ENCODE results near the gene BTNL9.

DNA sequence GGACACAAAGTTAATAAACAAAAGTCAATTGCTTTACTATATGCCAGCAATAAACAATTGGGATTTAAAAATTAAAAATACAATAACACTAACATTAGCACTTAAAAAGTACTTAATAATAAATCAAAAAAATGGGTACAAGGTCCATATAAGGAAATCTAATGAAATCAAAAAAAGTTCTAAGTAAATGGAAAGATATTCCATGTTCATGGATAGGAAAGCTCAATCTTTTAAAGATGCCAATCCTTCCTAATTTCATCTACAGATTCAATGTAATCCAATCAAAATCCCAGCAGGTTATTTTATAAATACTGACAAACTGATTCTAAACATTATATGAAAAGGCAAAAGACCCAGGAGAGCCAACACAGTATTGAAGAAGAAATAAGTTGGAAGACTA lies 41.9 kb downstream of the BTNL9 start:
- TF ChIP-seq, protein P1, sequence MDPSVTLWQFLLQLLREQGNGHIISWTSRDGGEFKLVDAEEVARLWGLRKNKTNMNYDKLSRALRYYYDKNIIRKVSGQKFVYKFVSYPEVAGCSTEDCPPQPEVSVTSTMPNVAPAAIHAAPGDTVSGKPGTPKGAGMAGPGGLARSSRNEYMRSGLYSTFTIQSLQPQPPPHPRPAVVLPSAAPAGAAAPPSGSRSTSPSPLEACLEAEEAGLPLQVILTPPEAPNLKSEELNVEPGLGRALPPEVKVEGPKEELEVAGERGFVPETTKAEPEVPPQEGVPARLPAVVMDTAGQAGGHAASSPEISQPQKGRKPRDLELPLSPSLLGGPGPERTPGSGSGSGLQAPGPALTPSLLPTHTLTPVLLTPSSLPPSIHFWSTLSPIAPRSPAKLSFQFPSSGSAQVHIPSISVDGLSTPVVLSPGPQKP (IDR thresholded peaks at IDR 0.05; ENCODE audit: low read depth, low read length), result no peak
- TF ChIP-seq JUNB (IDR thresholded peaks at IDR 0.05) (no peak), CTCF (IDR thresholded peaks at IDR 0.05) (no peak), POLR2A (IDR thresholded peaks at IDR 0.05; ENCODE audit: low read length) (no peak), RCOR1 (IDR thresholded peaks at IDR 0.05; ENCODE audit: low read depth, low read length) (no peak), CEBPB (IDR thresholded peaks at IDR 0.05) (no peak), JUN (IDR thresholded peaks at IDR 0.05) (no peak)

All from A549 (cell line).